HL-60 (cell line): ENCODE results near the gene CRB1.

Experiments
- DNase-seq, 2 experiments: peaks; one replicate each; pipeline ENCODE4 v3.0.0-alpha.2; 2010 to 2020; ENCODE audit warnings: low read depth in 1 of 2, low spot score in 1 of 2
- H3K27ac ChIP-seq: fragments of 250-450 bp; sonication (Bioruptor Pico); replicated peaks from 2 replicates; pipeline ENCODE4 v1.5.1; 2020; ENCODE audit warnings: mild to moderate bottlenecking, moderate library complexity
- H3K27me3 ChIP-seq: fragments of 250-450 bp; sonication (Bioruptor Pico); 2 replicates; pipeline ENCODE4 v1.5.1; 2021; ENCODE audit warnings: mild to moderate bottlenecking, moderate library complexity; ENCODE audit not compliant: insufficient read depth, poor library complexity, severe bottlenecking
- H3K4me3 ChIP-seq: replicated peaks from 2 replicates; pipeline ENCODE4 v1.5.1; 2011; ENCODE audit warnings: mild to moderate bottlenecking, control low read depth, low read length; ENCODE audit not compliant: insufficient read depth
- CTCF ChIP-seq: IDR thresholded peaks from one replicate; pipeline ENCODE4 v1.5.1; 2011; ENCODE audit warnings: low read length, control low read depth, inconsistent platforms; ENCODE audit not compliant: insufficient read depth
- GABPA ChIP-seq: IDR thresholded peaks from 2 replicates; pipeline ENCODE4 v1.6.1; 2012; ENCODE audit warnings: low read depth
- POLR2AphosphoS5 ChIP-seq: IDR thresholded peaks from 2 replicates; pipeline ENCODE4 v1.6.1; 2012; ENCODE audit warnings: low read depth
- SPI1 ChIP-seq: IDR thresholded peaks from 2 replicates; pipeline ENCODE4 v1.6.1; 2012; ENCODE audit warnings: low read depth, mild to moderate bottlenecking, borderline replicate concordance
- TF ChIP-seq, protein P1 (sequence below): IDR thresholded peaks from 2 replicates; pipeline ENCODE4 v1.6.1; 2012; ENCODE audit warnings: low read depth; ENCODE audit not compliant: insufficient replicate concordance

CRB1 gene

GRCh38 chr1:197286634-197287033, 18.6 kb downstream of the CRB1 start:
- TF ChIP-seq CTCF (no peak), GABPA (no peak), SPI1 (no peak), POLR2AphosphoS5 (no peak)
- TF ChIP-seq, protein P1, sequence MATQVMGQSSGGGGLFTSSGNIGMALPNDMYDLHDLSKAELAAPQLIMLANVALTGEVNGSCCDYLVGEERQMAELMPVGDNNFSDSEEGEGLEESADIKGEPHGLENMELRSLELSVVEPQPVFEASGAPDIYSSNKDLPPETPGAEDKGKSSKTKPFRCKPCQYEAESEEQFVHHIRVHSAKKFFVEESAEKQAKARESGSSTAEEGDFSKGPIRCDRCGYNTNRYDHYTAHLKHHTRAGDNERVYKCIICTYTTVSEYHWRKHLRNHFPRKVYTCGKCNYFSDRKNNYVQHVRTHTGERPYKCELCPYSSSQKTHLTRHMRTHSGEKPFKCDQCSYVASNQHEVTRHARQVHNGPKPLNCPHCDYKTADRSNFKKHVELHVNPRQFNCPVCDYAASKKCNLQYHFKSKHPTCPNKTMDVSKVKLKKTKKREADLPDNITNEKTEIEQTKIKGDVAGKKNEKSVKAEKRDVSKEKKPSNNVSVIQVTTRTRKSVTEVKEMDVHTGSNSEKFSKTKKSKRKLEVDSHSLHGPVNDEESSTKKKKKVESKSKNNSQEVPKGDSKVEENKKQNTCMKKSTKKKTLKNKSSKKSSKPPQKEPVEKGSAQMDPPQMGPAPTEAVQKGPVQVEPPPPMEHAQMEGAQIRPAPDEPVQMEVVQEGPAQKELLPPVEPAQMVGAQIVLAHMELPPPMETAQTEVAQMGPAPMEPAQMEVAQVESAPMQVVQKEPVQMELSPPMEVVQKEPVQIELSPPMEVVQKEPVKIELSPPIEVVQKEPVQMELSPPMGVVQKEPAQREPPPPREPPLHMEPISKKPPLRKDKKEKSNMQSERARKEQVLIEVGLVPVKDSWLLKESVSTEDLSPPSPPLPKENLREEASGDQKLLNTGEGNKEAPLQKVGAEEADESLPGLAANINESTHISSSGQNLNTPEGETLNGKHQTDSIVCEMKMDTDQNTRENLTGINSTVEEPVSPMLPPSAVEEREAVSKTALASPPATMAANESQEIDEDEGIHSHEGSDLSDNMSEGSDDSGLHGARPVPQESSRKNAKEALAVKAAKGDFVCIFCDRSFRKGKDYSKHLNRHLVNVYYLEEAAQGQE: no peak
- Histone ChIP-seq H3K4me3 (no peak overlapping the region), H3K27me3 (no peaks in the 10 kb centered on the region), H3K27ac (no peak overlapping the region)
- no peak for DNase-seq

- TF ChIP-seq SPI1 (no peak), POLR2AphosphoS5 (no peak), GABPA (no peak), CTCF (no peak)
- TF ChIP-seq, protein P1: no peak
- Histone ChIP-seq H3K4me3 (no peak overlapping the region), H3K27me3 (no peaks in the 10 kb centered on the region), H3K27ac (no peak overlapping the region)
- DNase-seq: no peak
Observed at GRCh38 chr1:197287863-197288262, 19.8 kb downstream of the CRB1 start.

GRCh38 chr1:197302775-197303174, 34.7 kb downstream of the CRB1 start:
- DNase-seq: no peak
- Histone ChIP-seq H3K4me3 (no peak overlapping the region), H3K27ac (no peak overlapping the region), H3K27me3 (no peaks in the 10 kb centered on the region)
- TF ChIP-seq SPI1 (no peak), POLR2AphosphoS5 (no peak), CTCF (no peak), GABPA (no peak)
- TF ChIP-seq, protein P1: no peak
